ENCODE data around the gene ADCY2.

The ADCY2 gene

DNA sequence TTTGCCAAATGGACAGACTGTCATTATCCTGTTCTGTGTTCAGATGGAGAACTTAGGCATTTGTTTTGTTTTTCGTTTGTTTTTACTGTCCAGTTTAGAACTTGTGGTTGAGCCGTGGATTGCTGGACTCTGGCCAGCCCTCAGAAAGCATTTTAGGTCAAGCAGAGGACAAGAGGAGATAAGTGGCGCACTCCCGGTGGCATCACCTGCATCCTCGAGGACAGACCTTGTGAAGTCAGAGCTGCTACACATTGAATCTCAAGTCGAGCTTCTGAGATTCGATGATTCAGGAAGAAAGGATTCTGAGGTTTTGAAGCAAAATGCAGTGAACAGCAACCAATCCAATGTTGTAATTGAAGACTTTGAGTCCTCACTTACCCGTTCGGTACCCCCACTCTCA, 481.9 kb downstream of the ADCY2 start:
- DNase-seq, result no peak

- DNase-seq, result no peak
These were observed 482.5 kb downstream of the ADCY2 start for GRCh38 chr5:7878381-7878873.
